ENCODE measurements around the gene PPP1R2. TPM values are rescaled to one million over a fixed set of nuclear protein-coding genes. Genes with fewer than 3 reads are reported as not detected.
A peak's percentile ranks its signal among the peaks of the same experiment; 100 is the strongest.

Gene PPP1R2
- total and polyA plus RNA-seq, 9 of the 15 experiments (the other 6 are each of a cell fraction or from before 2014, with no cell fraction given): 9.4 to 115 (median 40.3) TPM

GRCh38 chr3:195542698-195543499, at the start of gene PPP1R2 (continued):
- 0 out of 2 replicates have a peak, but pooled peaks have one; percentile 46 for TF ChIP-seq HNRNPL (IDR thresholded peaks at IDR 0.05; ENCODE audit: low read depth, low read length)
- TF ChIP-seq POLR2A (conservative IDR thresholded peaks at IDR 0.05): peak; percentile 95
- no peak for TF ChIP-seq HIVEP1 (CRISPR knock-in tag; IDR thresholded peaks at IDR 0.05)
- TF ChIP-seq RBM15 (IDR thresholded peaks at IDR 0.05; ENCODE audit: insufficient read depth, low read length): no peak
- peak; percentile 94 for TF ChIP-seq PHF8 (IDR thresholded peaks at IDR 0.05; ENCODE audit: borderline replicate concordance, low read length)
- peak; percentile 71 for TF ChIP-seq RBM25 (IDR thresholded peaks at IDR 0.05; ENCODE audit: low read depth, low read length, severe bottlenecking)
- TF ChIP-seq KAT7 (CRISPR knock-in tag; IDR thresholded peaks at IDR 0.05; ENCODE audit: borderline replicate concordance): peak; percentile 89; the same call in 1 of the 2 replicates
- TF ChIP-seq CBX8 (IDR thresholded peaks at IDR 0.05; ENCODE audit: borderline replicate concordance, extremely low read depth, low read depth, low read length, poor library complexity, severe bottlenecking): no peak
- TF ChIP-seq MNT (conservative IDR thresholded peaks at IDR 0.05): peak in 1 of 2 experiments; percentile 45; a peak in 1 of 4 replicates
- peak in 2 of 3 experiments; percentile 55 to 76 for TF ChIP-seq YY1 (IDR thresholded peaks at IDR 0.05; ENCODE audit: borderline replicate concordance in 1 of 3, control insufficient read depth in 1 of 3, extremely low read depth in 1 of 3, insufficient read depth in 3 of 3, insufficient read length in 1 of 3, insufficient replicate concordance in 2 of 3, low read depth in 1 of 3, low read length in 2 of 3)
- peak; percentile 79; the same call in 1 of the 2 replicates for TF ChIP-seq POLR2AphosphoS2 (IDR thresholded peaks at IDR 0.05; ENCODE audit: low read length)
- peak; percentile 93 for TF ChIP-seq SUPT5H (IDR thresholded peaks at IDR 0.05)
- TF ChIP-seq POLR2B (IDR thresholded peaks at IDR 0.05; ENCODE audit: low read depth, partially characterized antibody): peak; percentile 91
- TF ChIP-seq MYNN (IDR thresholded peaks at IDR 0.05): 0 out of 2 replicates have a peak, but pooled peaks have one; percentile 8
- no peak for TF ChIP-seq MYNN (CRISPR knock-in tag; IDR thresholded peaks at IDR 0.05)
- peak; percentile 94 for TF ChIP-seq ZFX (CRISPR knock-in tag; IDR thresholded peaks at IDR 0.05)
- no peak for TF ChIP-seq ZHX1 (conservative IDR thresholded peaks at IDR 0.05; ENCODE audit: low read length)
- TF ChIP-seq ARHGAP35 (IDR thresholded peaks at IDR 0.05; ENCODE audit: partially characterized antibody): peak; percentile 26
- peak; percentile 87 for TF ChIP-seq TBP (optimal IDR thresholded peaks at IDR 0.05; ENCODE audit: low read depth, low read length)

Data from K562 (cell line).